EH (cell line): Measurements from ENCODE around the gene HMGCS1.
"Not testable (repeated sequence)": the region's sequence is repeated elsewhere in the genome, so short reads cannot be mapped to it uniquely, and the experiment has no call there.

Experiments used
- DNase-seq: peaks from one replicate; pipeline ENCODE4 v3.0.0-alpha.2; 2015; ENCODE audit warnings: low read depth

HMGCS1 gene

GRCh38 chr5:43273552-43273951 lies 39.7 kb downstream of the HMGCS1 start:
- DNase-seq: no peak

GRCh38 chr5:43270645-43271044 lies 42.6 kb downstream of the HMGCS1 start:
- no peak for DNase-seq

GRCh38 chr5:43268188-43268820 lies 44.9 kb downstream of the HMGCS1 start:
- DNase-seq: no peak

GRCh38 chr5:43262269-43262668 lies 50.9 kb downstream of the HMGCS1 start:
- DNase-seq: not testable (repeated sequence)

- no peak for DNase-seq
Observed at GRCh38 chr5:43258116-43258515, 55.1 kb downstream of the HMGCS1 start.

GRCh38 chr5:43256261-43256966 lies 56.8 kb downstream of the HMGCS1 start:
- DNase-seq: no peak

- DNase-seq: no peak
Observed at GRCh38 chr5:43255704-43256103, 57.5 kb downstream of the HMGCS1 start.

- DNase-seq: no peak
Observed at GRCh38 chr5:43251754-43252153, 61.5 kb downstream of the HMGCS1 start.

GRCh38 chr5:43245724-43246385 lies 67.4 kb downstream of the HMGCS1 start:
- no peak for DNase-seq

GRCh38 chr5:43244823-43245565 lies 68.2 kb downstream of the HMGCS1 start:
- DNase-seq: no peak

- DNase-seq: no peak
Observed at GRCh38 chr5:43243270-43243669, 69.9 kb downstream of the HMGCS1 start.

- no peak for DNase-seq
Observed at GRCh38 chr5:43242196-43242595, 71.0 kb downstream of the HMGCS1 start.
